Lower leg skin (tissue), 4 donors: ENCODE measurements around the gene NOTCH4. TPM values are rescaled to one million over a fixed set of nuclear protein-coding genes. Genes with fewer than 3 reads are reported as not detected.

Source experiments
- DNase-seq, 2 donors: peaks; one replicate each; pipeline ENCODE4 v3.0.0-alpha.2; 2019; ENCODE audit warnings: low spot score in 2 of 2
- H3K4me3 ChIP-seq: fragments of 200-600 bp; sonication (generic); 2 replicates; pipeline ENCODE4 v1.5.1; 2017; ENCODE audit warnings: mild to moderate bottlenecking, low read depth; ENCODE audit not compliant: poor library complexity, severe bottlenecking
- CTCF ChIP-seq, 3 donors: fragments of 450-650 bp; IDR thresholded peaks; one replicate each; pipeline ENCODE4 v1.5.1; 2016; ENCODE audit warnings: antibody characterized with exemption in 3 of 3, mild to moderate bottlenecking in 3 of 3, moderate library complexity in 2 of 3
- POLR2A ChIP-seq, 2 donors: fragments of 450-650 bp; IDR thresholded peaks; one replicate each; pipeline ENCODE4 v1.6.1; 2016 to 2017; ENCODE audit warnings: antibody characterized with exemption in 2 of 2, mild to moderate bottlenecking in 1 of 2, moderate library complexity in 1 of 2
- WGBS, 2 donors: methylation state at CpG; one replicate each; pipeline ENCODE4 v1.1.5; 2018; 5-methylcytosine and 5-hydroxymethylcytosine counted together
- intact Hi-C: fragments of 100-400 bp; cut with DNase I; formaldehyde crosslinking; loops from one replicate; pipeline ENCODE4 v1.15.0; 2023; ENCODE audit warnings: low total_unique reads
- total RNA-seq, 4 donors: library from RNA; depleted of rRNA; stranded (reverse); fragments of >200 nt; gene quantifications; one replicate each; pipeline ENCODE4 v1.1.0, GENCODE V29; 2016

Gene NOTCH4
- total RNA-seq, 4 donors from 2014 or later = 6.3 to 10.4 (median 7.8) TPM

GRCh38 chr6:32208996-32209395, 14.9 kb downstream of the NOTCH4 start:
- no peak for DNase-seq
- intact Hi-C loops = no loop called here
- WGBS, 2 donors = 85 to 98% methylated on average over 1 of the region's 1 CpG
- no peak overlapping the region for H3K4me3 ChIP-seq
- no peak for TF ChIP-seq CTCF (IDR thresholded peaks at IDR 0.05)
- TF ChIP-seq POLR2A (IDR thresholded peaks at IDR 0.05) = no peak

GRCh38 chr6:32204268-32204715, 19.6 kb downstream of the NOTCH4 start:
- intact Hi-C loops = no loop called here
- H3K4me3 ChIP-seq = no peak overlapping the region
- TF ChIP-seq CTCF (IDR thresholded peaks at IDR 0.05) (no peak), POLR2A (IDR thresholded peaks at IDR 0.05) (no peak)
- no peak for DNase-seq
- WGBS, 2 donors = 87 to 95% methylated on average over 3 of the region's 3 CpGs

- TF ChIP-seq POLR2A (IDR thresholded peaks at IDR 0.05) (no peak), CTCF (IDR thresholded peaks at IDR 0.05) (no peak)
- no peak for DNase-seq
- 87 to 89% methylated on average over 9 of the region's 9 CpGs for WGBS, 2 donors
- intact Hi-C loops = no loop called here
- H3K4me3 ChIP-seq = no peak overlapping the region
Measured at GRCh38 chr6:32203426-32204267, 20.2 kb downstream of the NOTCH4 start.

- 86 to 88% methylated on average over 7 of the region's 9 CpGs for WGBS, 2 donors
- DNase-seq = no peak
Measured at GRCh38 chr6:32202186-32202585, 21.7 kb downstream of the NOTCH4 start.

GRCh38 chr6:32200711-32201475, 23.0 kb downstream of the NOTCH4 start:
- WGBS, 2 donors = 86 to 87% methylated on average over 13 of the region's 13 CpGs
- H3K4me3 ChIP-seq = no peak overlapping the region
- TF ChIP-seq CTCF (IDR thresholded peaks at IDR 0.05) (no peak), POLR2A (IDR thresholded peaks at IDR 0.05) (no peak)
- intact Hi-C loops = no loop called here
- DNase-seq = no peak

More at GRCh38 chr6:32202186-32202585, 21.7 kb downstream of the NOTCH4 start:
- no peak overlapping the region for H3K4me3 ChIP-seq
- TF ChIP-seq CTCF (IDR thresholded peaks at IDR 0.05) = no peak
- no peak for TF ChIP-seq POLR2A (IDR thresholded peaks at IDR 0.05)
- intact Hi-C loops = no loop called here
